HL-60/S4 treated with phorbol 12-myristate 13-acetate at 8.2 ng/mL for 4 days and 3 days (cell line): ENCODE data around the gene ARRDC4.
"Not testable (repeated sequence)": the region's sequence is repeated elsewhere in the genome, so short reads cannot be mapped to it uniquely, and the experiment has no call there.

ENCODE experiments used
- in situ Hi-C: fragments of 300-500 bp; cut with MboI; formaldehyde crosslinking; loops from 2 replicates; pipeline ENCODE4 v1.15.0; 2022; ENCODE audit warnings: low sequenced_read_pairs

ARRDC4 gene

GRCh38 chr15:97963779-97964178 is 3.3 kb downstream of the ARRDC4 start:
- in situ Hi-C loops: no loop called here

GRCh38 chr15:97966246-97966645 is 5.7 kb downstream of the ARRDC4 start:
- in situ Hi-C loops: no loop called here

- in situ Hi-C loops: no loop called here
These were observed 6.6 kb downstream of the ARRDC4 start for GRCh38 chr15:97966924-97967620.

- in situ Hi-C loops: no loop called here
These were observed 7.4 kb downstream of the ARRDC4 start for GRCh38 chr15:97967881-97968280.

- in situ Hi-C loops: no loop called here
These were observed 7.9 kb downstream of the ARRDC4 start for GRCh38 chr15:97968380-97968779.

- in situ Hi-C loops: no loop called here
These were observed 11.9 kb downstream of the ARRDC4 start for GRCh38 chr15:97972366-97972765.

GRCh38 chr15:97976129-97976528 is 15.6 kb downstream of the ARRDC4 start:
- in situ Hi-C loops: no loop called here

DNA sequence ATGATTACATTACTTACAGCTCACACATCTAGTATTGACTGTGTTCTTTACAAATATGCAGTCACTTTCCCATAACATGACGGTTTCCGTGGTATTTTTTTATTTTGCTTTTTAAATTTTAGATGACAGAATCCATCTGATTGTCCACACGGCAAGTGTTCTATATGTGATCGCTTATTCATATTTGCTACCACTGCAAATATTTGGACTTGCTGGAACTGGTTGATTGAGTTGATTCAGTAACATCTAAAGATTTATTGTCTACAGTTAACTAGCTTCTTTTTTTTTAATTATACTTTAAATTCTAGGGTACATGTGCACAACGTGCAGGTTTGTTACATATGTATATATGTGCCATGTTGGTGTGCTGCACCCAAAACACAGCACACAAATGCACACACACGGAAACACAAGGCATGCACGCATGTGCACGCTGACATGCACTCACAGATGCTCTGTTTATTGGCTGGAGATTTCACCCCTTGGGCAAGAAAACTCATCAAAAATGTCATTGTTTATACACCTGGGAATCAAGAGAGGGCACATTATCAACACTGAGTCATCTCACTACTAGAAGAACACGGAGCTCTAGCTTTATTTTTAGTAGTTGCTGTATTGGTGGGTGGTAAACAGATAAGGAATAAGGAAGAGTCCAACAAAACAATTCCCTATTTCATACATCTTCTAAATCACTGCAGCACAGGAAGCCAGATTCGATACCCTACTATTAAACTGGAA is 16.4 kb downstream of the ARRDC4 start:
- in situ Hi-C loops: no loop called here

DNA sequence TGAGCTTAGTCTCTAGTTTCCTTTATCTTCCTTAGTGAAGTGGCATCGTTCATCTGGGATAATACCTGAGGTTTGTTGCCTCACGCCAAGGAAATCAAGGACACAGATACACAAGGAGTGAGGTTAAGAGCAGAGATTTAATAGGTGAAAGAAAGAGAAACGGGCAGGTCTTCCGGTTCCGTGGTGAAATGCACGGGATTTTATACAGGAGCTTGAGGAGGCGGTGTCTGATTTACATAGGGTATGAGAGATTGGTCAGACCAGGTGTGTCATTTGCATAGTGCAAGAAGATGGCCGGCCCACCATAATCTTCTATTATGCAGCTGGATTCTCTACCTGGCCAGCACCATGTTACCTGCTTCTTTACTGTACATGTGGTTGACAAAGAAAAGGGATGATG is 17.2 kb downstream of the ARRDC4 start:
- in situ Hi-C loops: no loop called here

DNA sequence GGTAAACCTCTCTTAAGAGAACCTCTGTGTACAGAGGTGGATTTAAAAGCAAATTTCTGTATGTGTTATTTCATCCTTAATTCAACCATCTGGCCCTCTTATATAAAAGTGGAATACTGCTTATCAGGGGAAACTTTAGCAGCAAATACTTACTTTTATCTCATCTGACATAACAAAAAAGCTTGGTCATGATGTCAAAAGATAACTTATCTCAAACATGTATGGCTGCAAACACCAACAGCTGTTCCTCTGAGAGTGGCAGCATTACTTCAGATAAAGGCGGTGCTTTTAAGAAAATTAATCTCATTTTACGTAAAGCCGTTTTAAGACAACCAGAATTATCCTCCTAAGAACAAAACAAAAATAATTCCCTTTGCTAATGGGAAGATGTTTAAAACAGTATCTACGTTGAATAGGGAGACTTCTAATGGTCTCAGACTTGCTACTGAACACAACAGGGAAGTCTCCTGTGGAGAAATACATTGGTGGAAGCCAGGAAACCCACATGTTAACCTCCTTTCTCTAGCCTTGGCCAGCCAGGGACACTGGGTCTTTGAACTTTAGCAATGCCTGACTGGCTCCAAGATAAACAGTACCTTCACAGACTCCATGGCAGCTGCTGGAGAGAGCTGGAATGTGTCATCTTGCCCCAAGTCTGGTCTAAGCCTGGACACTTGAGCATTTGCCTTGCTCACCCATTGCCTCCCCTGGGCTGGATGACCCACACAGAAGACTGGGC is 18.1 kb downstream of the ARRDC4 start:
- in situ Hi-C loops: no loop called here

DNA sequence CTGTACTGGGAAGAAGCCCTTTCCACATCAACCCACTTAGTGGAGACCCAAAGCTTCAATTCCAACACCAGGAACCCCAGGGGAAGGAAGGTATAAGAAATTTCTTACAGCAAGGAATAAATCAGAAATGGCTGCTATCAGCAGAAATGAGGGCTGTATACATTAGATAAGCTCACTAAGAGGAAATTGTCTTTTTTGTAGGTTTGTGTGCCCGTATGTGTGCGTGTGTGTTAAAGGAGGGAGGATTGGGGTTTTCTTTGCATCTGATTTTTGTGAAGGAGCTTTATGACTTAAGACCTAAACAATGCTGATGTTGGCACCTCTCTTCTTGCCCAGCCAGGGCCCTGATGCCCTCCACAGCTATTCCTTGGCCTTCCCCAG is 18.6 kb downstream of the ARRDC4 start:
- in situ Hi-C loops: no loop called here

DNA sequence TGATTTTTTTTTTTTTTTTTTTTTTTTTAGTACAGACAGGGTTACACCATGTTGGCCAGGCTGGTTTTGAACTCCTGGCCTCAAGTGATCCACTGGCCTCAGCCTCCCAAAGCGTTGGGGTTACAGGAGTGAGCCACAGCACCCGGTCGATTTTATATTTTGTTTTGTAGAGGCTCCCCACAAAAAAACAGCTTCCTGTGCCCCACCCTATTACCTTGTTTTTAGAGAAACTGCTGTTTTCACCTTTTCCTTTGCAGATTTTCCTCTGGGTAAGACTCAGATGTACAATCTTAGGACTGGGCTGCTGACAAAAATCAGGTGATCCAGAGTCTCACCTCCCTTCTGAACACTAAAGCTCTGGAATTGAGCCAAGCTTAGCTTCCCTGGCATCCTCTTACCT is 20.6 kb downstream of the ARRDC4 start:
- in situ Hi-C loops: no loop called here

DNA sequence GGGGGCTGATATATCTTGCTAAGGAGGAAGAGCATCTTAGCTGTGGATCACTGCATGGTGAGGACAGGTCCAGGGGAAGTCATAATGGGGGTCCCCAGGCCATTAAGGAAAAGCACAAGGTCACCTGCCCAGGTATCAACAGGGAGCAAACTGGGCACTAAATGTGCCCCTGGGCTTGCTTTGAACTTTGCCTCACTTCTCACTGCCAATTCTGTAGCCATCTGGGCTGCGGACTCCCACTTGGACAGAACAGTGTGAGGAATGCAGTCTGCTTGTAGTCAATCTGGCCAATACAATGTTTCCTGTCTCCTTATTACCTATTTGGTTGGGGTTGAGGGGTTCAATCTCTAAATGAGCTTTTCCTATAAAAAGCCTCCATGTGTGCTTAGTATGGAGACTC is 21.3 kb downstream of the ARRDC4 start:
- in situ Hi-C loops: no loop called here

DNA sequence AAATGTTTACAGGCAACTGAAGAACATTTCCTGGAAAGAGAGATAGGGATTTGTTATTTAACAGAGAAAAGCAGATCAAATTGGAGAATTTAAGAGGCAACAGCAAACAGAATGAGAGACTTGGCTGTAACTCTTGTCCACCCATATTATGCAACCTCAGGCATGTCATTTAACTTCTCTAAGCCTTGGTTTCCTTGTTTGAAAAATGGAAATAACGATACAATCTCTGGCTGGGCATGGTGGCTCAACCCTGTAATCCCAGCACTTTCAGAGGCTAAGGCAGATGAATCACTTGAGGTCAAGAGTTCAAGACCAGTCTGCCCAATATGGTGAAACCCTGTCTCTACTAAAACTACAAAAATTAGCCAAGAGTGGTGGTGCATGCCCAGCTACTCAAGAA is 23.7 kb downstream of the ARRDC4 start:
- in situ Hi-C loops: no loop called here

GRCh38 chr15:97985979-97986378 is 25.5 kb downstream of the ARRDC4 start:
- in situ Hi-C loops: not testable (repeated sequence)

- in situ Hi-C loops: no loop called here
These were observed 26.3 kb downstream of the ARRDC4 start for GRCh38 chr15:97986781-97987180.

GRCh38 chr15:97989299-97989698 is 28.8 kb downstream of the ARRDC4 start:
- in situ Hi-C loops: no loop called here

DNA sequence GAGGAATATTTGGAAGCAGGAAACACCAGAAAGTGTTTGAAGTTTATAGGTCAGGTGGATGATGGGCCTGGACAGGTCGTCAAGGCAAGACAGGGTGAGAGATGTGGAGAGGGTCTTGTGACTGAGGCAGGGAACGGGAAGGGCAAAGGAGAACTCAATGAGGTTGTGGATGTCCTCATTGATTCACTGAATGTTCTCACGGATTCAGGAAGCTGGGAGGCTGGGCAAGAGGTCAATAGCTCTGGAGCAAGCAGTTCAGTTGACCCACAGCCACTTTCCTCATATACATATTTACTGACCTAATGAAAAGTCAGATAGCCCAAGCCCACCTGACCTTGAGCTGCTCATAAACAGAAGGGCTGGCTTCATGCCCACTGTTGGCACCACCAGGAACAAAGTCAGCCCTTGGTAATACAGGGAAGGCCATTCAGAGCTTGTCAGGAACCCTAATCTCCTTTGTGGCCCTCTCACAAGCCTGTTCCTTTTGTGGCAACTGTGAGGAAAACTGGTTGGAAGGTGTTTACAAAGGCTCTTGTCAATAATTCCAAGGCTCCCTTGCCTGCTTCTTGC is 31.6 kb downstream of the ARRDC4 start:
- in situ Hi-C loops: no loop called here

DNA sequence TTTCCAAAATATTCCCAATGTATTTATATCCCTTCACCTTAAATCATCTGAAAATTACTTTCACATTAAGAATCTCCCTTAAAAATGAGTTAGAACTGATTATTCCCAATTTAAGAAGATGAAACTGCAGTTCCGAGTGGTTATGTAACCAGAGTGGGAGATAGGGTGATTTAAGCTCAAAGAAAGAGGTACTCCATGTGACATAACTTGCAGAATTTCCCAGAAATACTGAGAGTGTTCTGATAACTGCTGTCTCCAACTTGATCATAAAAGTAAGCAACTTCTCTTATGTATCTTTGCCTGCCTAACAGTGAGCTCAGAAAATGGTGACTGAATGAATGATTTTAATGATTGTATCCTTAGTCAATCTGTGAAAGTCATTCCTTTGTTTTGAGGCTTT is 32.3 kb downstream of the ARRDC4 start:
- in situ Hi-C loops: no loop called here

DNA sequence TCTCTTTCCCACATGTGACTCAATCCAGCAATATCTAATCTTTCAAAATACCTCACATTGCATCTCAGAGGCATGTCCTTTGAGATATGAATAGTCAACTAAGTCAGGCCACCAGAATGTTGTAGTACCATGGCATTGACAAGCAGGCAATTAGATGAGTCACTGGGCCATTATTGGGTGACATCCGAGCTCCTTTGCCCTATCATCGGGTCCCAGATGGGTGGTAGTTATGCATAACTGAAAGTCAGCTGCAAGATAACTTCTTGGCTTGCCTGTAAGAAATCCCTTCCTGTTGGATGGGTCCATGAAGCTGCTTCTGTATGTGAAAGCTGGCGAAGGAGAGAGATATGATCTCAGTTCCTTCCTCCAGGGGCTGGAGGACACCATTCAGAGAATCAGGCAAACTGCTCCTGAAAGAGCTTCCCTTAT is 32.8 kb downstream of the ARRDC4 start:
- in situ Hi-C loops: no loop called here

DNA sequence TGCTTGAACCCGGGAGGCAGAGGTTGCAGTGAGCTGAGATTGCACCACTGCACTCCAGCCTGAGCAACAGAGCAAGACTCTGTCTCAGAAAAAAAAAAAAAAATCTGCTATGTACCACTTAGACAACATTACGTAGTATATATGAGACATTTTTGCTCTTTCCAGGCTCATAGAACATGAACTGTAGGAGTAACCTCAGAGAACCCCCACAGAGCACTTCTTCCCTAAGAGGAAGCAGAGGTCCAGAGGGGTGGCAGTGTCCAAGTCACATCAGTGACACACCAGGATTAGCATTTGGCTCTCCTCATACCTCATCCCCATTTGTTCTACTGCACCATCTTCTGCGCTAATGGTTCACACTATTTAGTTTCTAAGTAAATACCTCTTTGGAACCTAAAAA is 33.7 kb downstream of the ARRDC4 start:
- in situ Hi-C loops: no loop called here

- in situ Hi-C loops: no loop called here
These were observed 34.7 kb downstream of the ARRDC4 start for GRCh38 chr15:97995192-97995591.
